WTC11 (cell line): ENCODE results near the gene OBSL1. TPM values are rescaled to one million over a fixed set of nuclear protein-coding genes. Genes with fewer than 3 reads are reported as not detected.

ENCODE experiments used
- CBFB ChIP-seq: sonication (generic); formaldehyde crosslinking; IDR thresholded peaks from 2 replicates; pipeline ENCODE4 v1.8.1; 2022; ENCODE audit warnings: mild to moderate bottlenecking, low read depth, missing genetic modification reagents
- CREM ChIP-seq: sonication (generic); formaldehyde crosslinking; IDR thresholded peaks from 2 replicates; pipeline ENCODE4 v1.8.1; 2022; ENCODE audit warnings: mild to moderate bottlenecking, missing genetic modification reagents, moderate library complexity
- EMX1 ChIP-seq: fragments of 250-450 bp; sonication (Bioruptor Pico); IDR thresholded peaks from 2 replicates; pipeline ENCODE4 v1.8.0; 2021; ENCODE audit warnings: mild to moderate bottlenecking
- GABPB1 ChIP-seq: sonication (generic); formaldehyde crosslinking; IDR thresholded peaks from 2 replicates; pipeline ENCODE4 v1.8.1; 2023; ENCODE audit warnings: mild to moderate bottlenecking, missing genetic modification reagents
- GTF2I ChIP-seq: fragments of 250-450 bp; sonication (Bioruptor Pico); conservative IDR thresholded peaks from 2 replicates; pipeline ENCODE4 v1.4.0; 2021; ENCODE audit warnings: mild to moderate bottlenecking
- MXD4 ChIP-seq: fragments of 250-450 bp; sonication (Bioruptor Pico); IDR thresholded peaks from 2 replicates; pipeline ENCODE4 v1.8.0; 2021; ENCODE audit warnings: mild to moderate bottlenecking, moderate library complexity, borderline replicate concordance
- MYBL2 ChIP-seq: sonication (generic); formaldehyde crosslinking; IDR thresholded peaks from 2 replicates; pipeline ENCODE4 v1.8.1; 2023; ENCODE audit warnings: mild to moderate bottlenecking, moderate library complexity, missing genetic modification reagents
- NFE2L1 ChIP-seq: sonication (generic); formaldehyde crosslinking; IDR thresholded peaks from 2 replicates; pipeline ENCODE4 v1.8.1; 2023; ENCODE audit warnings: missing genetic modification reagents
- PRRX2 ChIP-seq: fragments of 250-450 bp; sonication (Bioruptor Pico); IDR thresholded peaks from 2 replicates; pipeline ENCODE4 v1.8.0; 2021; ENCODE audit warnings: mild to moderate bottlenecking
- RELA ChIP-seq: sonication (generic); formaldehyde crosslinking; IDR thresholded peaks from 2 replicates; pipeline ENCODE4 v1.8.1; 2022; ENCODE audit warnings: missing genetic modification reagents, mild to moderate bottlenecking, borderline replicate concordance
- SMAD3 ChIP-seq: sonication (generic); formaldehyde crosslinking; IDR thresholded peaks from 2 replicates; pipeline ENCODE4 v1.8.0; 2022; ENCODE audit warnings: missing genetic modification reagents, mild to moderate bottlenecking, borderline replicate concordance
- SMAD4 ChIP-seq: sonication (generic); formaldehyde crosslinking; IDR thresholded peaks from 2 replicates; pipeline ENCODE4 v1.8.0; 2022; ENCODE audit warnings: mild to moderate bottlenecking, missing genetic modification reagents
- SOX15 ChIP-seq: fragments of 250-450 bp; sonication (Bioruptor Pico); IDR thresholded peaks from 2 replicates; pipeline ENCODE4 v1.9.0; 2021; ENCODE audit warnings: mild to moderate bottlenecking
- SP1 ChIP-seq: sonication (generic); formaldehyde crosslinking; conservative IDR thresholded peaks from 2 replicates; pipeline ENCODE4 v1.8.1; 2022; ENCODE audit warnings: missing genetic modification reagents
- TCF7 ChIP-seq: sonication (generic); formaldehyde crosslinking; IDR thresholded peaks from 2 replicates; pipeline ENCODE4 v1.8.0; 2022; ENCODE audit warnings: mild to moderate bottlenecking, low read depth, missing genetic modification reagents, moderate library complexity
- TEAD4 ChIP-seq: sonication (generic); formaldehyde crosslinking; IDR thresholded peaks from 2 replicates; pipeline ENCODE4 v1.8.0; 2022; ENCODE audit warnings: mild to moderate bottlenecking, missing genetic modification reagents
- ZNF423 ChIP-seq: fragments of 250-450 bp; sonication (Bioruptor Pico); IDR thresholded peaks from 2 replicates; pipeline ENCODE4 v2.1.2; 2022; ENCODE audit warnings: mild to moderate bottlenecking, moderate library complexity
- total RNA-seq: library from RNA; stranded (reverse); gene quantifications from 3 replicates; pipeline ENCODE4 v1.2.3, GENCODE V29; 2021
- TF ChIP-seq, protein P1 (sequence below): fragments of 250-450 bp; sonication (Bioruptor Pico); conservative IDR thresholded peaks from 2 replicates; pipeline ENCODE4 v1.9.0; 2021; ENCODE audit warnings: mild to moderate bottlenecking
- TF ChIP-seq, protein P2 (sequence below): fragments of 250-450 bp; sonication (Bioruptor Pico); IDR thresholded peaks from 2 replicates; pipeline ENCODE4 v2.1.2; 2022; ENCODE audit warnings: mild to moderate bottlenecking, moderate library complexity
- TF ChIP-seq, protein P3 (sequence below): sonication (generic); formaldehyde crosslinking; IDR thresholded peaks from 2 replicates; pipeline ENCODE4 v1.8.0; 2022; ENCODE audit warnings: mild to moderate bottlenecking, missing genetic modification reagents
- TF ChIP-seq, protein P4 (sequence below): sonication (generic); formaldehyde crosslinking; IDR thresholded peaks from 2 replicates; pipeline ENCODE4 v1.8.1; 2023; ENCODE audit warnings: mild to moderate bottlenecking, missing genetic modification reagents, moderate library complexity
- TF ChIP-seq, protein P5 (sequence below): fragments of 250-450 bp; sonication (Bioruptor Pico); IDR thresholded peaks from 2 replicates; pipeline ENCODE4 v1.9.0; 2021; ENCODE audit warnings: moderate library complexity, mild to moderate bottlenecking, inconsistent platforms, borderline replicate concordance
- TF ChIP-seq, protein P6 (sequence below): sonication (generic); formaldehyde crosslinking; IDR thresholded peaks from 2 replicates; pipeline ENCODE4 v1.8.0; 2022; ENCODE audit warnings: mild to moderate bottlenecking, missing genetic modification reagents
- TF ChIP-seq, protein P7 (sequence below): sonication (generic); formaldehyde crosslinking; IDR thresholded peaks from 2 replicates; pipeline ENCODE4 v1.8.1; 2023; ENCODE audit warnings: mild to moderate bottlenecking, moderate library complexity, missing genetic modification reagents
- TF ChIP-seq, protein P8 (sequence below): fragments of 250-450 bp; sonication (Bioruptor Pico); IDR thresholded peaks from 2 replicates; pipeline ENCODE4 v1.9.0; 2021; ENCODE audit warnings: mild to moderate bottlenecking

OBSL1 gene
- total RNA-seq, 1 experiment from 2014 or later: 159 TPM

DNA sequence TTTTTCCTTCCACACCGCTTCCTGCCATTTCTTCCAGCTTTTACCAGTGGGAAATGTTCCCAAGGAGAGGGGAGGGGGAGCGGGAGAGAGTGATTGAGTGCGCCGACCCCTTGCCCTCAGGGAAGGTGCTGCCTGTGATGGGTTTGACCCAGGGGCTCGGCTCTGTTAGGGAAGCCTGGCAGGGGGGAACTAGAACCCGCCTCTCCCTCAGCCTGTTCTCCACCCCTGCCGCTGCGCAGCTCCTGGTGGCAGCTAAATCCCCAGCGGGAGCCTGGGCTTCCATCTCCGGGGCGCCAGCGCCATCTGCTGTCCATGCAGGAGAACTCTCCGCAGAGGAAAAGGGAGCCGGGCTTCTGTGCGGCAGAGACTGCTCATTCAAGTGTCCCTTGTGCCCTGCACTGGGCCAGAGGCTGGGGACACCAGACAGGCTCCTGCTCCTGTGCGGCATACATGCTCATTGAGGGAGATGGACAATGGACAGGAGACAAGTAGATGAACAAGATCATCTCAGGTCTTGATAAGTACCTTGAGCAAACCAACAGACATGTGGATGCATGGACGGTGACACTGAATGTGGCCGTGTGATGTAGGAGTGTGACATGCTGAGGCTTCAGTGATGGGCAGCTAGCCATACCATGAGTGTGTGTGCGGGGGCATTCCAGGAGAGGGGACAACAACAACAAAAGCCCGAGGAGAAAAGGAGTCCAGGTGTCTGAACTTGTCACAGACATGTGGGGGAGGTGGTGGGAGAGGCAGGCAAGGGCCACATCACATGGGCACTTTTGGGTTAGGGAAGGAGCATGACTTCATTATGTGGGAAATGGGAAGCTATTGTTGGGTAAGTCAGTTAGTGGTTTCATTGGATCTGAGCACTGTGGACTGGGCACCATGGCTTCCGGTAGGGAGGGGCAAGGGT lies 41.0 kb downstream of the OBSL1 start (continued):
- TF ChIP-seq, protein P1, sequence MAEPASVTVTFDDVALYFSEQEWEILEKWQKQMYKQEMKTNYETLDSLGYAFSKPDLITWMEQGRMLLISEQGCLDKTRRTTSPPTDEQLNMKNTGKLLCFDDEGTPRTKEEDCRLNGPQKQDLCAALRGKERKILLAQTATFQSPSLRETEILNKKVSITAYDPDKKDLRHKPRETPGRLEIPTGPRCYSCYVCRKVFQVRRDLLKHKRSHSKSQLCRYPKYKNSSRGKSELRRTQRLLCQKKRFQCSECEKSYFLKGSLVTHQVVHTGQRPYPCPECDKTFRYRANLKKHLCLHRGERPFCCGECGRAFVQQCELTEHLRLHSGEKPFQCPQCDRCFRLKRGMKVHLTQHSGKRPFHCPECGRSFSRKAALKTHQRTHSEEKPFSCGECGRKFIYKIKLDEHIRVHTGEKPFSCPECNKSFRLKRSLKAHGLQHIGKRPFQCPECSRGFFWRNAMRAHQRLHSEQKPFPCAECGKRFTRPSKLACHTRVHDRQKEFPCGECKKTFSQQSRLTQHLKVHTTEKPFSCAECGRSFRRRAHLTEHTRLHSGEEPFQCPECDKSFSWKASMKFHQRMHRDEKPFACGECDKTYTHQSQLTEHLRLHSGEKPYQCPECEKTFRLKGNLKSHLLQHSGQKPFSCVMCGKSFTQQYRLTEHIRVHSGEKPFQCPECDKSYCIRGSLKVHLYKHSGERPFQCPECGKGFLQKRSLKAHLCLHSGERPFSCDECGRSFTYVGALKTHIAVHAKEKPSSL: no peak
- peak; percentile 31; the same call in 1 of the 2 replicates for TF ChIP-seq SP1 (CRISPR knock-in tag)
- TF ChIP-seq RELA (CRISPR knock-in tag): no peak
- TF ChIP-seq SMAD3 (CRISPR knock-in tag): no peak
- TF ChIP-seq MYBL2 (CRISPR knock-in tag): no peak
- TF ChIP-seq, protein P2, sequence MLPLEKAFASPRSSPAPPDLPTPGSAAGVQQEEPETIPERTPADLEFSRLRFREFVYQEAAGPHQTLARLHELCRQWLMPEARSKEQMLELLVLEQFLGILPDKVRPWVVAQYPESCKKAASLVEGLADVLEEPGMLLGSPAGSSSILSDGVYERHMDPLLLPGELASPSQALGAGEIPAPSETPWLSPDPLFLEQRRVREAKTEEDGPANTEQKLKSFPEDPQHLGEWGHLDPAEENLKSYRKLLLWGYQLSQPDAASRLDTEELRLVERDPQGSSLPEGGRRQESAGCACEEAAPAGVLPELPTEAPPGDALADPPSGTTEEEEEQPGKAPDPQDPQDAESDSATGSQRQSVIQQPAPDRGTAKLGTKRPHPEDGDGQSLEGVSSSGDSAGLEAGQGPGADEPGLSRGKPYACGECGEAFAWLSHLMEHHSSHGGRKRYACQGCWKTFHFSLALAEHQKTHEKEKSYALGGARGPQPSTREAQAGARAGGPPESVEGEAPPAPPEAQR (CRISPR knock-in tag): no peak
- no peak for TF ChIP-seq GTF2I
- TF ChIP-seq CBFB (CRISPR knock-in tag): no peak
- peak; percentile 96 for TF ChIP-seq ZNF423 (CRISPR knock-in tag)
- no peak for TF ChIP-seq TEAD4 (CRISPR knock-in tag)
- peak; percentile 49; the same call in 1 of the 2 replicates for TF ChIP-seq GABPB1 (CRISPR knock-in tag)
- no peak for TF ChIP-seq PRRX2 (CRISPR knock-in tag)
- TF ChIP-seq, protein P3, sequence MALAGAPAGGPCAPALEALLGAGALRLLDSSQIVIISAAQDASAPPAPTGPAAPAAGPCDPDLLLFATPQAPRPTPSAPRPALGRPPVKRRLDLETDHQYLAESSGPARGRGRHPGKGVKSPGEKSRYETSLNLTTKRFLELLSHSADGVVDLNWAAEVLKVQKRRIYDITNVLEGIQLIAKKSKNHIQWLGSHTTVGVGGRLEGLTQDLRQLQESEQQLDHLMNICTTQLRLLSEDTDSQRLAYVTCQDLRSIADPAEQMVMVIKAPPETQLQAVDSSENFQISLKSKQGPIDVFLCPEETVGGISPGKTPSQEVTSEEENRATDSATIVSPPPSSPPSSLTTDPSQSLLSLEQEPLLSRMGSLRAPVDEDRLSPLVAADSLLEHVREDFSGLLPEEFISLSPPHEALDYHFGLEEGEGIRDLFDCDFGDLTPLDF: no peak
- TF ChIP-seq MXD4 (CRISPR knock-in tag): no peak
- TF ChIP-seq, protein P4, sequence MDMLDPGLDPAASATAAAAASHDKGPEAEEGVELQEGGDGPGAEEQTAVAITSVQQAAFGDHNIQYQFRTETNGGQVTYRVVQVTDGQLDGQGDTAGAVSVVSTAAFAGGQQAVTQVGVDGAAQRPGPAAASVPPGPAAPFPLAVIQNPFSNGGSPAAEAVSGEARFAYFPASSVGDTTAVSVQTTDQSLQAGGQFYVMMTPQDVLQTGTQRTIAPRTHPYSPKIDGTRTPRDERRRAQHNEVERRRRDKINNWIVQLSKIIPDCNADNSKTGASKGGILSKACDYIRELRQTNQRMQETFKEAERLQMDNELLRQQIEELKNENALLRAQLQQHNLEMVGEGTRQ: no peak
- TF ChIP-seq, protein P5, sequence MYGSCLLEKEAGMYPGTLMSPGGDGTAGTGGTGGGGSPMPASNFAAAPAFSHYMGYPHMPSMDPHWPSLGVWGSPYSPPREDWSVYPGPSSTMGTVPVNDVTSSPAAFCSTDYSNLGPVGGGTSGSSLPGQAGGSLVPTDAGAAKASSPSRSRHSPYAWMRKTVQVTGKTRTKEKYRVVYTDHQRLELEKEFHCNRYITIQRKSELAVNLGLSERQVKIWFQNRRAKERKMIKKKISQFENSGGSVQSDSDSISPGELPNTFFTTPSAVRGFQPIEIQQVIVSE: no peak
- TF ChIP-seq SMAD4 (CRISPR knock-in tag): no peak
- TF ChIP-seq TCF7: no peak
- TF ChIP-seq SOX15 (CRISPR knock-in tag): no peak
- TF ChIP-seq, protein P6, sequence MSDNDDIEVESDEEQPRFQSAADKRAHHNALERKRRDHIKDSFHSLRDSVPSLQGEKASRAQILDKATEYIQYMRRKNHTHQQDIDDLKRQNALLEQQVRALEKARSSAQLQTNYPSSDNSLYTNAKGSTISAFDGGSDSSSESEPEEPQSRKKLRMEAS (CRISPR knock-in tag): 0 out of 2 replicates have a peak, but pooled peaks have one; percentile 34
- no peak for TF ChIP-seq NFE2L1 (CRISPR knock-in tag)
- TF ChIP-seq CREM (CRISPR knock-in tag): no peak
- TF ChIP-seq EMX1: no peak
- TF ChIP-seq, protein P7, sequence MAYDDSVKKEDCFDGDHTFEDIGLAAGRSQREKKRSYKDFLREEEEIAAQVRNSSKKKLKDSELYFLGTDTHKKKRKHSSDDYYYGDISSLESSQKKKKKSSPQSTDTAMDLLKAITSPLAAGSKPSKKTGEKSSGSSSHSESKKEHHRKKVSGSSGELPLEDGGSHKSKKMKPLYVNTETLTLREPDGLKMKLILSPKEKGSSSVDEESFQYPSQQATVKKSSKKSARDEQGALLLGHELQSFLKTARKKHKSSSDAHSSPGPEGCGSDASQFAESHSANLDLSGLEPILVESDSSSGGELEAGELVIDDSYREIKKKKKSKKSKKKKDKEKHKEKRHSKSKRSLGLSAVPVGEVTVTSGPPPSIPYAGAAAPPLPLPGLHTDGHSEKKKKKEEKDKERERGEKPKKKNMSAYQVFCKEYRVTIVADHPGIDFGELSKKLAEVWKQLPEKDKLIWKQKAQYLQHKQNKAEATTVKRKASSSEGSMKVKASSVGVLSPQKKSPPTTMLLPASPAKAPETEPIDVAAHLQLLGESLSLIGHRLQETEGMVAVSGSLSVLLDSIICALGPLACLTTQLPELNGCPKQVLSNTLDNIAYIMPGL (CRISPR knock-in tag): peak; percentile 38; the same call in 1 of the 2 replicates
- TF ChIP-seq, protein P8, sequence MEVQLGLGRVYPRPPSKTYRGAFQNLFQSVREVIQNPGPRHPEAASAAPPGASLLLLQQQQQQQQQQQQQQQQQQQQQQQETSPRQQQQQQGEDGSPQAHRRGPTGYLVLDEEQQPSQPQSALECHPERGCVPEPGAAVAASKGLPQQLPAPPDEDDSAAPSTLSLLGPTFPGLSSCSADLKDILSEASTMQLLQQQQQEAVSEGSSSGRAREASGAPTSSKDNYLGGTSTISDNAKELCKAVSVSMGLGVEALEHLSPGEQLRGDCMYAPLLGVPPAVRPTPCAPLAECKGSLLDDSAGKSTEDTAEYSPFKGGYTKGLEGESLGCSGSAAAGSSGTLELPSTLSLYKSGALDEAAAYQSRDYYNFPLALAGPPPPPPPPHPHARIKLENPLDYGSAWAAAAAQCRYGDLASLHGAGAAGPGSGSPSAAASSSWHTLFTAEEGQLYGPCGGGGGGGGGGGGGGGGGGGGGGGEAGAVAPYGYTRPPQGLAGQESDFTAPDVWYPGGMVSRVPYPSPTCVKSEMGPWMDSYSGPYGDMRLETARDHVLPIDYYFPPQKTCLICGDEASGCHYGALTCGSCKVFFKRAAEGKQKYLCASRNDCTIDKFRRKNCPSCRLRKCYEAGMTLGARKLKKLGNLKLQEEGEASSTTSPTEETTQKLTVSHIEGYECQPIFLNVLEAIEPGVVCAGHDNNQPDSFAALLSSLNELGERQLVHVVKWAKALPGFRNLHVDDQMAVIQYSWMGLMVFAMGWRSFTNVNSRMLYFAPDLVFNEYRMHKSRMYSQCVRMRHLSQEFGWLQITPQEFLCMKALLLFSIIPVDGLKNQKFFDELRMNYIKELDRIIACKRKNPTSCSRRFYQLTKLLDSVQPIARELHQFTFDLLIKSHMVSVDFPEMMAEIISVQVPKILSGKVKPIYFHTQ (CRISPR knock-in tag): no peak
